K562 (cell line): ENCODE data around the gene PXDC1. TPM values are rescaled to one million over a fixed set of nuclear protein-coding genes. Genes with fewer than 3 reads are reported as not detected.

Experiments used
- ATAC-seq: fragments of 200-7000 bp; cut with Tn5 transposase; 3 replicates; pipeline ENCODE4 v1.9.1; 2020; ENCODE audit warnings: moderate library complexity
- BruUV-seq: library from RNA; stranded (reverse); fragments of 400-500 nt; replicated peaks from 2 replicates; lab custom pipeline; 2021; lab: Mats Ljungman, UMichigan
- CTCF ChIA-PET: fragments of 300-600 bp; formaldehyde crosslinking; extraction: SDS; loops from one replicate; lab custom pipeline; 2021; ENCODE audit warnings: low intra/inter-chr PET ratio; lab: Yijun Ruan, JAX
- POLR2A ChIA-PET: fragments of 300-600, 350-650 bp; sonication (Branson Sonifier 250); formaldehyde crosslinking; extraction: SDS; loops from one replicate; lab custom pipeline; 2021; ENCODE audit warnings: antibody characterized with exemption, inconsistent platforms; lab: Yijun Ruan, JAX
- DNase-seq, 4 experiments: peaks; one replicate each; pipeline versions ENCODE4 v3.0.0 to v3.0.0-alpha.2; 2011 to 2018; ENCODE audit warnings: low spot score in 3 of 4, mixed read lengths in 3 of 4; ENCODE audit errors: extremely low read depth in 1 of 4
- FAIRE-seq: peaks from 2 replicates; lab custom pipeline; 2011; peaks lifted over from hg19 to GRCh38; lab: Jason Lieb, UNC
- H2AFZ ChIP-seq: 2 replicates; pipeline ENCODE4 v1.6.0; 2011; ENCODE audit warnings: low read depth, low read length, control low read depth, inconsistent platforms
- H3K27ac ChIP-seq: fragments of 200-600 bp; 3 replicates; pipeline ENCODE4 v1.8.0; 2011; ENCODE audit warnings: low read depth, mild to moderate bottlenecking, control low read depth, inconsistent platforms, low read length, moderate library complexity, mixed read lengths; ENCODE audit errors: extremely low read depth
- H3K27me3 ChIP-seq, 2 experiments: fragments of 300-600 bp in 1 of 2; 2 replicates in 1 of 2; 3 replicates in 1 of 2; pipeline versions ENCODE4 v1.6.0 to v1.8.0; 2011; ENCODE audit warnings: inconsistent platforms in 2 of 2, low read length in 2 of 2, mild to moderate bottlenecking in 1 of 2, mixed read lengths in 1 of 2, moderate library complexity in 1 of 2; ENCODE audit not compliant: control insufficient read depth in 2 of 2, insufficient read depth in 2 of 2
- H3K36me3 ChIP-seq: fragments of 300-600 bp; 3 replicates; pipeline ENCODE4 v1.8.0; 2011; ENCODE audit warnings: mild to moderate bottlenecking, low read length, inconsistent platforms; ENCODE audit not compliant: control insufficient read depth, insufficient read depth
- H3K4me1 ChIP-seq, 2 experiments: fragments of 200-600 bp in 1 of 2; replicated peaks in 1 of 2; 2 replicates in 1 of 2; 3 replicates in 1 of 2; pipeline versions ENCODE4 v1.5.1 to v1.8.0; 2011; ENCODE audit warnings: inconsistent platforms in 2 of 2, low read length in 2 of 2, mild to moderate bottlenecking in 1 of 2, mixed read lengths in 1 of 2, moderate library complexity in 1 of 2; ENCODE audit not compliant: control insufficient read depth in 2 of 2, insufficient read depth in 2 of 2
- H3K4me2 ChIP-seq: 2 replicates; pipeline ENCODE4 v1.6.1; 2011; ENCODE audit warnings: low read length, control low read depth, inconsistent platforms, mixed read lengths; ENCODE audit not compliant: insufficient read depth
- H3K4me3 ChIP-seq: fragments of 200-600 bp; sonication (generic), shearing (Covaris generic); 2 replicates; pipeline ENCODE4 v1.5.1; 2016; ENCODE audit warnings: control low read depth, inconsistent platforms
- H3K79me2 ChIP-seq: fragments of 200-600 bp; 3 replicates; pipeline ENCODE4 v1.8.0; 2011; ENCODE audit warnings: low read length, inconsistent platforms; ENCODE audit not compliant: control insufficient read depth, insufficient read depth
- H3K9ac ChIP-seq, 2 experiments: 2 replicates each; pipeline versions ENCODE4 v1.6.0 to v1.6.1; 2011; ENCODE audit warnings: low read depth in 2 of 2, low read length in 2 of 2, control low read depth in 1 of 2, inconsistent platforms in 1 of 2, mild to moderate bottlenecking in 1 of 2, mixed read lengths in 1 of 2; ENCODE audit not compliant: insufficient read depth in 1 of 2
- H3K9me1 ChIP-seq: one replicate; pipeline ENCODE4 v1.6.0; 2011; ENCODE audit warnings: inconsistent platforms, mild to moderate bottlenecking, low read length, moderate library complexity; ENCODE audit not compliant: control insufficient read depth, insufficient read depth
- H3K9me3 ChIP-seq: replicated peaks from 2 replicates; pipeline ENCODE4 v1.5.1; 2011; ENCODE audit warnings: low read depth, low read length, inconsistent platforms; ENCODE audit not compliant: control insufficient read depth, insufficient read depth
- H4K20me1 ChIP-seq: replicated peaks from 2 replicates; pipeline ENCODE4 v1.6.1; 2011; ENCODE audit warnings: low read length, inconsistent platforms, mixed read lengths; ENCODE audit not compliant: control insufficient read depth, insufficient read depth
- CEBPB ChIP-seq: fragments of 450-650 bp; IDR thresholded peaks from 2 replicates; pipeline ENCODE4 v1.6.1; 2016; ENCODE audit warnings: missing genetic modification characterization, missing compliant biosample characterization
- CEBPG ChIP-seq, 3 experiments: fragments of 200-800 bp in 1 of 3; sonication (Bioruptor generic) in 1 of 3; sonication (generic) in 1 of 3; formaldehyde crosslinking in 1 of 3; IDR thresholded peaks in 2 of 3; conservative IDR thresholded peaks in 1 of 3; 2 replicates each; pipeline versions ENCODE4 v1.6.1 to v1.8.0; 2016 to 2022; ENCODE audit warnings: missing compliant biosample characterization in 2 of 3, missing genetic modification characterization in 2 of 3, mild to moderate bottlenecking in 1 of 3, missing genetic modification reagents in 1 of 3
- CHD2 ChIP-seq: IDR thresholded peaks from 2 replicates; pipeline ENCODE4 v1.6.1; 2011; ENCODE audit warnings: low read depth, low read length
- EZH2 ChIP-seq: IDR thresholded peaks from 2 replicates; pipeline ENCODE4 v1.6.1; 2012; ENCODE audit warnings: low read depth, mild to moderate bottlenecking, inconsistent platforms, low read length, borderline replicate concordance
- HDGF ChIP-seq: fragments of 450-650 bp; IDR thresholded peaks from 2 replicates; pipeline ENCODE4 v1.6.1; 2016
- MECOM ChIP-seq: fragments of 250-450 bp; sonication (Bioruptor Pico); IDR thresholded peaks from 2 replicates; pipeline ENCODE4 v1.8.0; 2022; ENCODE audit warnings: inconsistent platforms
- MYC ChIP-seq, 2 experiments: fragments of 250-450 bp in 1 of 2; sonication (Bioruptor Pico) in 1 of 2; IDR thresholded peaks; 2 replicates each; pipeline versions ENCODE4 v1.5.1 to v1.6.1; 2012 to 2021; ENCODE audit warnings: low read depth in 2 of 2, borderline replicate concordance in 1 of 2, improper control_type of control experiment in 1 of 2, low read length in 1 of 2, mild to moderate bottlenecking in 1 of 2, moderate library complexity in 1 of 2
- SPI1 ChIP-seq: IDR thresholded peaks from 2 replicates; pipeline ENCODE4 v1.6.1; 2011; ENCODE audit warnings: low read depth, low read length, control low read depth, borderline replicate concordance
- ZNF766 ChIP-seq: fragments of 200-800 bp; sonication (Bioruptor generic); conservative IDR thresholded peaks from 2 replicates; pipeline ENCODE4 v1.6.1; 2016; ENCODE audit warnings: missing genetic modification characterization, missing compliant biosample characterization
- WGBS: fragments of 100-300 bp; shearing (Covaris generic); methylation state at CpG from one replicate; pipeline ENCODE4 v1.1.6; 2016; ENCODE audit warnings: low coverage, mixed read lengths; ENCODE audit not compliant: insufficient coverage; ENCODE audit errors: missing lambda C conversion rate; 5-methylcytosine and 5-hydroxymethylcytosine counted together
- in situ Hi-C: fragments of 300-500 bp; cut with MboI; formaldehyde crosslinking; loops from 4 replicates; pipeline ENCODE4 v1.15.0; 2018; ENCODE audit warnings: inconsistent platforms, mixed read lengths
- intact Hi-C: fragments of 100-400 bp; cut with micrococcal nuclease; formaldehyde crosslinking; loops from 2 replicates; pipeline ENCODE4 v1.14.2; 2022
- polyA plus RNA-seq, 8 experiments: library from polyadenylated mRNA; depleted of rRNA in 4 of 8; stranded (reverse) in 5 of 8; unstranded in 3 of 8; fragments of >200 nt; fragmentation: Nextera tagmentation in 2 of 8; fragmentation: Illumina TruSeq in 1 of 8; extraction: Ambion mirVana in 2 of 8; extraction: Trizol in 1 of 8; gene quantifications; 2 replicates each; pipeline versions ENCODE4 v1.2.1 to v1.2.3, GENCODE V29; 2011 to 2014; ENCODE audit warnings: inconsistent platforms in 1 of 8, missing spikeins in 1 of 8
- total RNA-seq, 7 experiments: library from RNA; depleted of rRNA in 6 of 7; stranded (reverse); fragments of >200 nt in 6 of 7; fragmentation: Illumina TruSeq in 2 of 7; extraction: Trizol in 2 of 7; gene quantifications; 2 replicates each; pipeline versions ENCODE4 v1.2.1 to v1.2.3, GENCODE V29; 2011 to 2021; ENCODE audit warnings: low replicate concordance in 1 of 7

PXDC1 gene
- total and polyA plus RNA-seq, 9 of the 15 experiments (the other 6 are each of a cell fraction or from before 2014, with no cell fraction given): 0.09 to 0.33 (median 0.16) TPM; not detected in 5

DNA sequence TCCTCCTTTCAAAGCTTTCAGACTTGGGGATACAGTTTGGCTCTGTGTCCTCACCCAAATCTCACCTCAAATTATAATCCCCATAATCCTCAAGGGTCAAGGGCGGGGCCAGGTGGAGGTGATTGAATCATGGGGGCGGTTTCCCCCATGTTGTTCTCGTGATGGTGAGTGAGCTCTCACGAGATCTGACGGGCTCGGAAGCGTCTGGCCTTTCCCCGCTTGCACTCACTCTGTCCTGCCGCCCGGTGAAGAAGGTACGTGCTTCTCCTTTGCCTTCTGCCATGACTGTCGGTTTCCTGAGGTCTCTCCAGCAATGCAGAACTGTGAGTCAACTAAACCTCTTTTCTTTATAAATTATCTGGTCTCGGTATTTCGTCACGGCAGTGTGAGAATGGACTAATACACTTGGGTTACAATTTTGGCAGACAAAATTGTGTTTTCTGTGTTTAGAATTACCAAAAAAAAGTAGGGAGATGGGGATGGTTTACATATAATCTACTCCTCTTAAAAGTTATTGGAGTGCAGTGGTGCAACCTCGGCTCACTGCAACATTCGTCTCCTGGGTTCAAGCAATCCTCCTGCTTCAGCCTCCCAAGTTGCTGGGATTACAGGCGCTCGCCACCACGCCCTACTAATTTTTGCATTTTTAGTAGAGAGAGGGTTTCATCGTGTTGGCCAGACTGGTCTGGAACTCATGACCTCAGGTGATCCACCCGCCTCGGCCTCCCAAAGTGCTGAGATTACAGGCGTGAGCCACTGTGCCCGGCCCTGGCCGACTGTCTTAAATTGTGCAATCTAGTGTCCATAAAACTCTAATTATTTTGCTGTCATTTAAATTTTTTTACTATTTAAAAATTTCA is 33.6 kb upstream of the PXDC1 start:
- Histone ChIP-seq H3K4me2 (no peak overlapping the region), H3K9me3 (no peaks in the 10 kb centered on the region)
- CTCF ChIA-PET: no interaction called here

DNA sequence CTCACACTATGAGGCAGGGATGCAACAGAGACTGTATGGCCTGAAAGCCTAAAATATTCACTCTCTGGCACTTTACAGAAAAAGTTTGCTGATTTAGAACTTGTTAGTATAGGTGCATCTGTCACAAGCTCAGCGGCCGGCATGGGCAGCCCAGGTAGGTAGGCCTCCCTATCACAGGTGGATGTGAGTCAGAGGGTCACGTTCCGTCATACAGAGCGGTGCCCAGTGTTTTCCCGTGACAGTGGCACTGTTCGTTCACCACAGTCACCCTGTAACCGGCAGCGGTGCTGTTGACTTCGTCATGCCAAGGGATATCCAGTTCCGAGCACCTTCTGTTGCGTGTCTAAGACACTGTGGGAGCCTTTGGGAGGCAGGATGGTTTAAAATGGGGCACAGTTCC is 32.9 kb upstream of the PXDC1 start:
- TF ChIP-seq MECOM: no peak
- 0 out of 2 replicates have a peak, but pooled peaks have one; percentile 58 for TF ChIP-seq EZH2
- TF ChIP-seq MYC (IDR thresholded peaks at IDR 0.05; ENCODE audit: low read depth, low read length): no peak
- TF ChIP-seq MYC (CRISPR knock-in tag; IDR thresholded peaks at IDR 0.05; ENCODE audit: borderline replicate concordance, low read depth): no peak
- TF ChIP-seq, all 486 proteins: peak for 1
- H3K27ac ChIP-seq: no peak overlapping the region
- no peaks in the 10 kb centered on the region for H3K36me3 ChIP-seq
- H4K20me1 ChIP-seq: no peaks in the 10 kb centered on the region; the same call in 1 of the 2 replicates
- DNase-seq: no peak
- H2AFZ ChIP-seq: no peak overlapping the region
- H3K9me3 ChIP-seq: no peaks in the 10 kb centered on the region
- no peak overlapping the region for H3K9ac ChIP-seq
- POLR2A ChIA-PET: no interaction called here
- ATAC-seq: peak; percentile 38; the same call in 2 of the 3 replicates
- no TSS peak for BruUV-seq
- no peaks in the 10 kb centered on the region for H3K9me1 ChIP-seq
- H3K4me3 ChIP-seq: no peak overlapping the region
- CTCF ChIA-PET: no interaction called here
- H3K27me3 ChIP-seq: peaks cover 67 to 83% of the 10 kb centered on the region in 2 experiments
- no peak overlapping the region for H3K4me2 ChIP-seq
- no peaks in the 10 kb centered on the region for H3K79me2 ChIP-seq
- no peak for FAIRE-seq
- in situ Hi-C loops: no loop called here
- 7% methylated on average over 12 of the region's 12 CpGs for WGBS
- no peaks in the 10 kb centered on the region for H3K4me1 ChIP-seq
- intact Hi-C loops: no loop called here

More for the DNA sequence above, 33.6 kb upstream of the PXDC1 start:
- peak in 1 of 4 experiments; percentile 14 for DNase-seq
- in situ Hi-C loops (no loop called here), intact Hi-C loops (no loop called here)
- peak; percentile 81 for ATAC-seq
- TF ChIP-seq ZNF766 (peak; percentile 68; the same call in 1 of the 2 replicates), CEBPG (CRISPR knock-in tag; IDR thresholded peaks at IDR 0.05) (no peak), CEBPG (tag; conservative IDR thresholded peaks at IDR 0.05 in 1 of 2, IDR thresholded peaks at IDR 0.05 in 1 of 2) (peak; percentile 27 to 37; a peak in 2 of 4 replicates), HDGF (no peak), SPI1 (no peak), CHD2 (peak; percentile 74), CEBPB (tag) (peak; percentile 40; the same call in 1 of the 2 replicates)
- POLR2A ChIA-PET: interaction anchor here (0.6 kb wide), 1 partner anchor 128 kb away, joined by 3 read pairs; no protein-coding TSS in a partner anchor
- H4K20me1 ChIP-seq: no peaks in the 10 kb centered on the region; the same call in 1 of the 2 replicates
- no peaks in the 10 kb centered on the region for H3K79me2 ChIP-seq
- no TSS peak for BruUV-seq
- FAIRE-seq: no peak
- H3K36me3 ChIP-seq: no peaks in the 10 kb centered on the region
- no peaks in the 10 kb centered on the region for H3K4me1 ChIP-seq
- no peak overlapping the region; the same call in 1 of the 2 replicates for H2AFZ ChIP-seq
- 8% methylated on average over 26 of the region's 26 CpGs for WGBS
- H3K9ac ChIP-seq: no peak overlapping the region
- H3K9me1 ChIP-seq: no peaks in the 10 kb centered on the region
- no peak overlapping the region for H3K27ac ChIP-seq
- peaks cover 62 to 83% of the 10 kb centered on the region in 2 experiments for H3K27me3 ChIP-seq
- no peak overlapping the region for H3K4me3 ChIP-seq
